Type B pancreatic cell (in vitro differentiated cells): ENCODE measurements around the gene HOXA2. TPM values are rescaled to one million over a fixed set of nuclear protein-coding genes. Genes with fewer than 3 reads are reported as not detected.

Experiments
- DNase-seq: peaks from one replicate; pipeline ENCODE4 v3.0.0; 2021; ENCODE audit warnings: mixed read lengths; ENCODE audit not compliant: unreplicated experiment; ENCODE audit errors: extremely low spot score
- H3K27ac Mint-ChIP-seq: 2 replicates; pipeline ENCODE4 v1.8.0; 2021; ENCODE audit warnings: mild to moderate bottlenecking, mixed read lengths
- H3K27me3 Mint-ChIP-seq: 2 replicates; pipeline ENCODE4 v1.8.0; 2021; ENCODE audit warnings: mixed read lengths
- H3K36me3 Mint-ChIP-seq: 2 replicates; pipeline ENCODE4 v1.8.0; 2021; ENCODE audit warnings: mixed read lengths
- H3K4me1 Mint-ChIP-seq: one replicate; pipeline ENCODE4 v1.8.0; 2021; ENCODE audit warnings: mixed read lengths; ENCODE audit not compliant: unreplicated experiment
- H3K4me3 Mint-ChIP-seq: 2 replicates; pipeline ENCODE4 v1.8.0; 2021; ENCODE audit warnings: mild to moderate bottlenecking, mixed read lengths
- H3K9me3 Mint-ChIP-seq: 2 replicates; pipeline ENCODE4 v1.8.0; 2021; ENCODE audit warnings: mixed read lengths
- CTCF ChIP-seq: fragments of 200-600 bp; sonication (generic); conservative IDR thresholded peaks from 2 replicates; pipeline ENCODE4 v1.5.0; 2021; ENCODE audit warnings: antibody characterized with exemption, mild to moderate bottlenecking
- total RNA-seq: library from RNA; stranded (reverse); gene quantifications from 2 replicates; pipeline ENCODE4 v1.2.1, GENCODE V29; 2021; ENCODE audit warnings: low replicate concordance

HOXA2 gene
- total RNA-seq, 1 donor from 2014 or later, result 26.8 TPM

GRCh38 chr7:27138985-27139333, 36.5 kb upstream of the HOXA2 start:
- no peak for TF ChIP-seq CTCF
- H3K27me3 Mint-ChIP-seq, result peaks cover 48% of the 10 kb centered on the region
- no peaks in the 10 kb centered on the region for H3K9me3 Mint-ChIP-seq
- peaks cover 36% of the 10 kb centered on the region for H3K4me1 Mint-ChIP-seq
- H3K27ac Mint-ChIP-seq, result peak overlapping the region; percentile 94
- peak overlapping the region; percentile 99 for H3K4me3 Mint-ChIP-seq
- peaks cover 35% of the 10 kb centered on the region for H3K36me3 Mint-ChIP-seq
- DNase-seq, result no peak

- no peak for TF ChIP-seq CTCF
- H3K4me1 Mint-ChIP-seq, result peaks cover 38% of the 10 kb centered on the region
- peak overlapping the region; percentile 94 for H3K27ac Mint-ChIP-seq
- peaks cover 47% of the 10 kb centered on the region for H3K27me3 Mint-ChIP-seq
- peaks cover 34% of the 10 kb centered on the region for H3K36me3 Mint-ChIP-seq
- H3K4me3 Mint-ChIP-seq, result peak overlapping the region; percentile 99
- no peak for DNase-seq
- no peaks in the 10 kb centered on the region for H3K9me3 Mint-ChIP-seq
Observed at GRCh38 chr7:27138472-27138871, 36.0 kb upstream of the HOXA2 start.

- no peak for DNase-seq
- H3K4me1 Mint-ChIP-seq, result peaks cover 43% of the 10 kb centered on the region
- H3K27me3 Mint-ChIP-seq, result peaks cover 48% of the 10 kb centered on the region
- H3K36me3 Mint-ChIP-seq, result peaks cover 32% of the 10 kb centered on the region
- no peaks in the 10 kb centered on the region for H3K9me3 Mint-ChIP-seq
- H3K4me3 Mint-ChIP-seq, result peak overlapping the region; percentile 99
- peak overlapping the region; percentile 94 for H3K27ac Mint-ChIP-seq
- TF ChIP-seq CTCF, result no peak
Observed at GRCh38 chr7:27137640-27138315, 35.3 kb upstream of the HOXA2 start.

GRCh38 chr7:27134392-27134791, 31.9 kb upstream of the HOXA2 start:
- peak overlapping the region; percentile 94 for H3K27ac Mint-ChIP-seq
- no peak for DNase-seq
- no peak for TF ChIP-seq CTCF
- H3K4me3 Mint-ChIP-seq, result peak overlapping the region; percentile 99
- no peaks in the 10 kb centered on the region for H3K9me3 Mint-ChIP-seq
- peaks cover 28% of the 10 kb centered on the region for H3K27me3 Mint-ChIP-seq
- H3K36me3 Mint-ChIP-seq, result peaks cover 8% of the 10 kb centered on the region
- peaks cover 52% of the 10 kb centered on the region for H3K4me1 Mint-ChIP-seq

- H3K4me1 Mint-ChIP-seq, result peaks cover 58% of the 10 kb centered on the region
- H3K9me3 Mint-ChIP-seq, result no peaks in the 10 kb centered on the region
- H3K27ac Mint-ChIP-seq, result peak overlapping the region; percentile 94
- DNase-seq, result no peak
- peak overlapping the region; percentile 99 for H3K4me3 Mint-ChIP-seq
- no peak for TF ChIP-seq CTCF
- H3K27me3 Mint-ChIP-seq, result peaks cover 30% of the 10 kb centered on the region
- H3K36me3 Mint-ChIP-seq, result peaks cover 15% of the 10 kb centered on the region
Observed at GRCh38 chr7:27133409-27134231, 31.1 kb upstream of the HOXA2 start.
